Panc1 (cell line): ENCODE measurements around the gene COL6A5.

Experiments
- CTCF ChIP-seq: fragments of 450-650 bp; IDR thresholded peaks from 2 replicates; pipeline ENCODE4 v1.5.1; 2017; ENCODE audit warnings: mild to moderate bottlenecking
- POLR2AphosphoS5 ChIP-seq: IDR thresholded peaks from 2 replicates; pipeline ENCODE4 v1.6.1; 2012; ENCODE audit warnings: mild to moderate bottlenecking, low read depth, low read length, moderate library complexity

- TF ChIP-seq CTCF (no peak), POLR2AphosphoS5 (no peak)
Measured at GRCh38 chr3:130316169-130316568, 29.3 kb upstream of the COL6A5 start.
